Upper lobe of left lung (tissue), 6 donors: ENCODE data around the gene ZSWIM8. TPM values are rescaled to one million over a fixed set of nuclear protein-coding genes. Genes with fewer than 3 reads are reported as not detected.

ENCODE experiments used
- ATAC-seq, 2 donors: fragments of 200-7000 bp; cut with Tn5 transposase; one replicate each; pipeline ENCODE4 v1.9.1; 2022; ENCODE audit warnings: mild to moderate bottlenecking in 2 of 2, moderate library complexity in 2 of 2; ENCODE audit not compliant: low FRiP score in 2 of 2
- DNase-seq, 2 donors: peaks; one replicate each; pipeline ENCODE4 v3.0.0-alpha.2; 2019 to 2020
- H3K27ac ChIP-seq, 4 donors: fragments of 200-600 bp; sonication (generic); one replicate each; pipeline ENCODE4 v1.5.1; 2016 to 2019
- H3K27me3 ChIP-seq, 4 donors: fragments of 200-600 bp; sonication (generic); one replicate each; pipeline ENCODE4 v1.5.1; 2017 to 2019
- H3K36me3 ChIP-seq, 4 donors: fragments of 200-600 bp; sonication (generic); one replicate each; pipeline ENCODE4 v1.5.1; 2016 to 2019
- H3K4me1 ChIP-seq, 4 donors: fragments of 200-600 bp; sonication (generic); one replicate each; pipeline ENCODE4 v1.5.1; 2018 to 2019
- H3K4me3 ChIP-seq, 4 donors: fragments of 200-600 bp; sonication (generic); one replicate each; pipeline ENCODE4 v1.5.1; 2017 to 2019; ENCODE audit warnings: mild to moderate bottlenecking in 2 of 4, moderate library complexity in 1 of 4
- H3K9me3 ChIP-seq, 4 donors: fragments of 200-600 bp; sonication (generic); one replicate each; pipeline ENCODE4 v1.5.1; 2018 to 2019
- CTCF ChIP-seq, 6 experiments: fragments of 450-650 bp in 4 of 6; fragments of 200-600 bp in 2 of 6; sonication (generic) in 2 of 6; IDR thresholded peaks; one replicate each; pipeline ENCODE4 v1.5.1; 2016 to 2019; ENCODE audit warnings: antibody characterized with exemption in 6 of 6
- EP300 ChIP-seq, 4 donors: sonication (generic); formaldehyde crosslinking; IDR thresholded peaks; one replicate each; pipeline ENCODE4 v1.5.1; 2017; ENCODE audit warnings: antibody characterized with exemption in 4 of 4, control low read depth in 2 of 4
- POLR2A ChIP-seq, 4 donors: fragments of 450-650 bp; IDR thresholded peaks; one replicate each; pipeline ENCODE4 v1.5.1; 2016 to 2017; ENCODE audit warnings: antibody characterized with exemption in 4 of 4, mild to moderate bottlenecking in 2 of 4
- POLR2AphosphoS5 ChIP-seq, 2 donors: sonication (generic); formaldehyde crosslinking; IDR thresholded peaks; one replicate each; pipeline ENCODE4 v1.5.1; 2017; ENCODE audit warnings: antibody characterized with exemption in 2 of 2
- WGBS, 2 donors: methylation state at CpG; one replicate each; pipeline ENCODE4 v1.1.5; 2017 to 2018; 5-methylcytosine and 5-hydroxymethylcytosine counted together
- total RNA-seq, 6 donors: library from RNA; depleted of rRNA in 4 of 6; stranded (reverse); fragments of >200 nt in 4 of 6; gene quantifications; one replicate each; pipeline versions ENCODE4 v1.1.0 to v1.2.1, GENCODE V29; 2016 to 2021
- donor health status: DM: no; HTN: no; CAD: no; lungs with moderate emphysema.
- donor health status: DM: no; HTN: yes; CAD: no; lungs with severe emphysema.

Gene ZSWIM8
- total RNA-seq, 6 donors from 2014 or later = 54.9 to 202 (median 109) TPM

DNA sequence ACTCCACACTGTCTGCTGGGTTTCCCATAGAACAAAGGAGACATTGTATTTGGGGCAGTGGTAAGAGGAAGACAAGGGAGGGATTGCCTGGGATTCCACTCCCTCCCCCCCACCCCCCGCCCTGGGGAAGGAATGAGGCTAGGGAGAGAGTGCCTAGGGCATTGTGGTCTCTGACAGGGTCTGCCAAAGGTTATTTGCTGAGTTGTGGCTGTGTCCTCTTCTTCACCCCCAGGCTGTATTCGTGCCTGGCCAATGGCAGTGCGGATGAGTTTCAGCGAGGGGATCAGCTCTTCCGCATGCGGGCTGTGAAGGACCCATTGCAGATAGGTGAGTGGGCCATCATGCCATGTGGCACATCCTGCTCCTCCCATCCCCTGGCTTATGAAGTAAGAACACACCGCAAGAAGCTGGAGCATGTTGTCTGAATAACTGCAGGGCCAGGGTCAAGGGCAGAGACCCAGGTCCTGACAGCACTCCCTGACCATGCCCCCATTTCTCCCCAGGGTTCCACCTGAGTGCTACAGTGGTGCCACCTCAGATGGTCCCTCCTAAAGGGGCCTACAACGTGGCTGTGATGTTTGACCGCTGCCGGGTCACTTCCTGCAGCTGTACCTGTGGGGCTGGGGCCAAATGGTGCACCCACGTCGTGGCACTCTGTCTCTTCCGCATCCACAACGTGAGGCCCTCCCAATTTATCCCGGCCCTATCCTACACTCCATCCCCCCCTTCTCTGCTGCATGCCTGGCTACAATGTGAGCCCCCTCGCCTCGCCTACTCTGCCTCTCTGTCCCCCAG, 3.7 kb downstream of the ZSWIM8 start:
- DNase-seq (no peak), ATAC-seq (no peak)
- Histone ChIP-seq H3K27me3 (no peaks in the 10 kb centered on the region), H3K4me3 (no peak overlapping the region), H3K4me1 (peaks cover 26 to 31% (median 28%) of the 10 kb centered on the region in 4 donors), H3K36me3 (peaks cover 41 to 56% (median 54%) of the 10 kb centered on the region in 4 donors), H3K9me3 (no peaks in the 10 kb centered on the region), H3K27ac (no peak overlapping the region)
- no peak for TF ChIP-seq POLR2A (IDR thresholded peaks at IDR 0.05)
- TF ChIP-seq POLR2AphosphoS5 (IDR thresholded peaks at IDR 0.05) = no peak
- TF ChIP-seq CTCF (IDR thresholded peaks at IDR 0.05) = no peak
- TF ChIP-seq EP300 (IDR thresholded peaks at IDR 0.05) = no peak
- 91 to 92% methylated on average over 17 of the region's 17 CpGs for WGBS, 2 donors

GRCh38 chr10:73789659-73790055, 4.3 kb downstream of the ZSWIM8 start:
- WGBS, 2 donors = 96% methylated on average over 5 to 10 of the region's 10 CpGs
- Histone ChIP-seq H3K4me3 (no peak overlapping the region), H3K9me3 (no peaks in the 10 kb centered on the region), H3K27me3 (no peaks in the 10 kb centered on the region), H3K36me3 (peaks cover 47 to 62% (median 60%) of the 10 kb centered on the region in 4 donors), H3K4me1 (peaks cover 21 to 29% (median 26%) of the 10 kb centered on the region in 4 donors), H3K27ac (no peak overlapping the region)
- TF ChIP-seq CTCF (IDR thresholded peaks at IDR 0.05) = no peak
- TF ChIP-seq POLR2AphosphoS5 (IDR thresholded peaks at IDR 0.05) = no peak
- TF ChIP-seq EP300 (IDR thresholded peaks at IDR 0.05) = no peak
- TF ChIP-seq POLR2A (IDR thresholded peaks at IDR 0.05) = no peak
- DNase-seq = no peak
- ATAC-seq = no peak

GRCh38 chr10:73790886-73791625, 5.7 kb downstream of the ZSWIM8 start:
- H3K27me3 ChIP-seq = no peaks in the 10 kb centered on the region
- peaks cover 58 to 76% (median 72%) of the 10 kb centered on the region in 4 donors for H3K36me3 ChIP-seq
- H3K27ac ChIP-seq = no peak overlapping the region
- H3K4me1 ChIP-seq = peaks cover 18 to 23% (median 22%) of the 10 kb centered on the region in 4 donors
- WGBS, 2 donors = 93 to 96% methylated on average over 21 to 22 of the region's 22 CpGs
- H3K9me3 ChIP-seq = no peaks in the 10 kb centered on the region
- TF ChIP-seq POLR2A (IDR thresholded peaks at IDR 0.05) (no peak), CTCF (IDR thresholded peaks at IDR 0.05) (no peak), EP300 (IDR thresholded peaks at IDR 0.05) (no peak), POLR2AphosphoS5 (IDR thresholded peaks at IDR 0.05) (no peak)
- DNase-seq (no peak), ATAC-seq (no peak)
- no peak overlapping the region for H3K4me3 ChIP-seq

DNA sequence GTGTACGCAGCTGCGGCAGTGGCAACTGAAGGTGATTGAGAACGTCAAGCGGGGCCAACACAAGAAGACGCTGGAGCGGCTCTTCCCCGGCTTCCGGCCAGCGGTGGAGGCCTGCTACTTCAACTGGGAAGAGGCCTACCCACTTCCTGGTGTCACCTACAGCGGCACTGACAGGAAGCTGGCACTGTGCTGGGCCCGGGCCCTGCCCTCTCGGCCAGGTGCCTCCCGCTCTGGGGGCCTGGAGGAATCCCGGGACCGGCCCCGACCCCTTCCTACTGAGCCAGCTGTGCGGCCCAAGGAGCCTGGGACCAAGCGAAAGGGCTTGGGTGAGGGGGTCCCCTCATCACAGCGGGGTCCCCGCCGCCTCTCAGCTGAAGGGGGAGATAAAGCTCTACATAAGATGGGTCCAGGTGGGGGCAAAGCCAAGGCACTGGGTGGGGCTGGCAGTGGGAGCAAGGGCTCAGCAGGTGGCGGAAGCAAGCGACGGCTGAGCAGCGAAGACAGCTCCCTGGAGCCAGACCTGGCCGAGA, 6.5 kb downstream of the ZSWIM8 start:
- WGBS, 2 donors = 94 to 97% methylated on average over 18 to 26 of the region's 26 CpGs

More for the DNA sequence above, 6.5 kb downstream of the ZSWIM8 start:
- Histone ChIP-seq H3K27ac (no peak overlapping the region), H3K36me3 (peaks cover 66 to 85% (median 81%) of the 10 kb centered on the region in 4 donors), H3K9me3 (no peaks in the 10 kb centered on the region), H3K27me3 (no peaks in the 10 kb centered on the region), H3K4me1 (peaks cover 13 to 15% (median 14%) of the 10 kb centered on the region in 4 donors), H3K4me3 (no peak overlapping the region)
- TF ChIP-seq CTCF (IDR thresholded peaks at IDR 0.05) (no peak), POLR2A (IDR thresholded peaks at IDR 0.05) (no peak), EP300 (IDR thresholded peaks at IDR 0.05) (no peak), POLR2AphosphoS5 (IDR thresholded peaks at IDR 0.05) (no peak)
- no peak for ATAC-seq
- peak in 1 of 2 donors; percentile 74 for DNase-seq
